Fibroblast of lung (primary cell): ENCODE results near the gene PAK2. TPM values are rescaled to one million over a fixed set of nuclear protein-coding genes. Genes with fewer than 3 reads are reported as not detected.

Experiments
- DNase-seq, 2 donors: peaks; one replicate each; pipeline versions ENCODE4 v3.0.0 to v3.0.0-alpha.2; 2010; ENCODE audit warnings: low read depth in 2 of 2
- H2AFZ ChIP-seq: 2 replicates; pipeline ENCODE4 v1.5.1; 2012; ENCODE audit warnings: low read length, control low read depth, inconsistent platforms
- H3K27ac ChIP-seq: 2 replicates; pipeline ENCODE4 v1.5.1; 2011; ENCODE audit warnings: low read length, control low read depth; ENCODE audit not compliant: insufficient read depth
- H3K27me3 ChIP-seq: 2 replicates; pipeline ENCODE4 v1.5.1; 2011; ENCODE audit warnings: mild to moderate bottlenecking, low read length; ENCODE audit not compliant: control insufficient read depth, insufficient read depth
- H3K36me3 ChIP-seq: 2 replicates; pipeline ENCODE4 v1.5.1; 2011; ENCODE audit warnings: low read length; ENCODE audit not compliant: control insufficient read depth, insufficient read depth
- H3K4me1 ChIP-seq: 2 replicates; pipeline ENCODE4 v1.5.1; 2011; ENCODE audit warnings: low read length; ENCODE audit not compliant: control insufficient read depth, insufficient read depth; ENCODE audit errors: extremely low read depth
- H3K4me2 ChIP-seq: 2 replicates; pipeline ENCODE4 v1.5.1; 2011; ENCODE audit warnings: low read length, control low read depth; ENCODE audit not compliant: insufficient read depth; ENCODE audit errors: extremely low read depth
- H3K4me3 ChIP-seq, 4 experiments: fragments of 200-600 bp in 1 of 4; sonication (generic) in 1 of 4; replicated peaks in 1 of 4; 2 replicates each; pipeline ENCODE4 v1.5.1; 2011 to 2016; ENCODE audit warnings: low read length in 4 of 4, low read depth in 3 of 4, mild to moderate bottlenecking in 3 of 4, control low read depth in 2 of 4, inconsistent platforms in 1 of 4, mixed read lengths in 1 of 4; ENCODE audit not compliant: insufficient read depth in 1 of 4; ENCODE audit errors: control extremely low read depth in 1 of 4
- H3K79me2 ChIP-seq: 2 replicates; pipeline ENCODE4 v1.5.1; 2012; ENCODE audit warnings: mild to moderate bottlenecking, low read length, inconsistent platforms; ENCODE audit not compliant: control insufficient read depth, insufficient read depth
- H3K9ac ChIP-seq: 2 replicates; pipeline ENCODE4 v1.5.1; 2011; ENCODE audit warnings: mild to moderate bottlenecking, low read length, control low read depth; ENCODE audit not compliant: insufficient read depth
- H3K9me3 ChIP-seq: 2 replicates; pipeline ENCODE4 v1.5.1; 2012; ENCODE audit warnings: low read depth, low read length; ENCODE audit not compliant: control insufficient read depth, insufficient read depth
- H4K20me1 ChIP-seq: 2 replicates; pipeline ENCODE4 v1.5.1; 2011; ENCODE audit warnings: low read length; ENCODE audit not compliant: control insufficient read depth, insufficient read depth; ENCODE audit errors: extremely low read depth
- CTCF ChIP-seq, 2 donors: IDR thresholded peaks in 1 of 2; conservative IDR thresholded peaks in 1 of 2; 1 replicate in 1 of 2; 2 replicates in 1 of 2; pipeline ENCODE4 v1.5.1; 2011 to 2012; ENCODE audit warnings: low read length in 2 of 2, control low read depth in 1 of 2, inconsistent platforms in 1 of 2, low read depth in 1 of 2, mild to moderate bottlenecking in 1 of 2
- EZH2 ChIP-seq: IDR thresholded peaks from 2 replicates; pipeline ENCODE4 v1.5.1; 2012; ENCODE audit warnings: low read length, control low read depth, mild to moderate bottlenecking; ENCODE audit errors: missing control alignments
- polyA plus RNA-seq, 2 donors: library from polyadenylated mRNA; depleted of rRNA in 1 of 2; stranded (reverse) in 1 of 2; unstranded in 1 of 2; fragments of >200 nt; gene quantifications; 2 replicates each; pipeline ENCODE4 v1.2.1, GENCODE V29; 2011 to 2012; ENCODE audit warnings: missing spikeins in 1 of 2
- total RNA-seq: library from RNA; depleted of rRNA; stranded (reverse); fragments of >200 nt; gene quantifications from 2 replicates; pipeline ENCODE4 v1.2.1, GENCODE V29; 2014

The PAK2 gene
- total and polyA plus RNA-seq, 2 donors (not counting 1 experiment from before 2014, with no cell fraction given): 37.5 to 40.7 TPM

GRCh38 chr3:196875258-196875657, 135.6 kb downstream of the PAK2 start:
- no peaks in the 10 kb centered on the region for H4K20me1 ChIP-seq

More at GRCh38 chr3:196875258-196875657, 135.6 kb downstream of the PAK2 start:
- Histone ChIP-seq H3K9me3 (no peaks in the 10 kb centered on the region), H3K36me3 (no peaks in the 10 kb centered on the region), H3K4me3 (no peak overlapping the region), H2AFZ (no peak overlapping the region), H3K9ac (no peak overlapping the region), H3K4me1 (no peaks in the 10 kb centered on the region), H3K27me3 (no peaks in the 10 kb centered on the region), H3K79me2 (peaks cover 87% of the 10 kb centered on the region), H3K27ac (no peak overlapping the region), H3K4me2 (no peak overlapping the region)
- no peak for DNase-seq
- TF ChIP-seq CTCF (conservative IDR thresholded peaks at IDR 0.05 in 1 of 2, IDR thresholded peaks at IDR 0.05 in 1 of 2; ENCODE audit: low read depth in 1 of 2, low read length in 2 of 2): no peak
- TF ChIP-seq EZH2: no peak

Other genes starting within 250 kb of the PAK2 start
- gene RNF168, start 236.1 kb upstream of the PAK2 start, total RNA-seq: 13.7 and 19.3 TPM in 2 replicates
- gene RNF168, start 236.1 kb upstream of the PAK2 start, polyA plus RNA-seq: 2.6 and 3.1 TPM in 2 replicates
- not detected in 2 replicates for gene SMCO1, start 224.5 kb upstream of the PAK2 start, total RNA-seq
- gene SMCO1, start 224.5 kb upstream of the PAK2 start, polyA plus RNA-seq: not detected in 2 replicates
- gene WDR53, start 171.3 kb upstream of the PAK2 start, total RNA-seq: 8.3 and 9.0 TPM in 2 replicates
- gene WDR53, start 171.3 kb upstream of the PAK2 start, polyA plus RNA-seq: 8.3 and 9.8 TPM in 2 replicates
- 6.9 and 8.2 TPM in 2 replicates for gene FBXO45, start 171.2 kb upstream of the PAK2 start, total RNA-seq
- gene FBXO45, start 171.2 kb upstream of the PAK2 start, polyA plus RNA-seq: 10.6 and 11.7 TPM in 2 replicates
- under 0.01 and 0.33 TPM in 2 replicates for gene NRROS, start 100.2 kb upstream of the PAK2 start, total RNA-seq
- 0.08 and 0.43 TPM in 2 replicates for gene NRROS, start 100.2 kb upstream of the PAK2 start, polyA plus RNA-seq
- gene CEP19, start 27.6 kb upstream of the PAK2 start, total RNA-seq: 3.6 and 4.4 TPM in 2 replicates
- 2.3 and 3.2 TPM in 2 replicates for gene CEP19, start 27.6 kb upstream of the PAK2 start, polyA plus RNA-seq
- 10.7 and 11.0 TPM in 2 replicates for gene PIGX, start 27.5 kb upstream of the PAK2 start, total RNA-seq
- 11.9 and 17.0 TPM in 2 replicates for gene PIGX, start 27.5 kb upstream of the PAK2 start, polyA plus RNA-seq
- 41.3 and 43.8 TPM in 2 replicates for gene SENP5, start 128.1 kb downstream of the PAK2 start, total RNA-seq
- gene SENP5, start 128.1 kb downstream of the PAK2 start, polyA plus RNA-seq: 12.5 and 18.6 TPM in 2 replicates
- 55.5 and 65.2 TPM in 2 replicates for gene NCBP2, start 202.7 kb downstream of the PAK2 start, total RNA-seq
- 74.4 and 85.9 TPM in 2 replicates for gene NCBP2, start 202.7 kb downstream of the PAK2 start, polyA plus RNA-seq
- 0.51 and 0.66 TPM in 2 replicates for gene PIGZ, start 229.0 kb downstream of the PAK2 start, total RNA-seq
- gene PIGZ, start 229.0 kb downstream of the PAK2 start, polyA plus RNA-seq: 1.5 and 2.0 TPM in 2 replicates